ENCODE data around the gene LRRC8E. TPM values are rescaled to one million over a fixed set of nuclear protein-coding genes. Genes with fewer than 3 reads are reported as not detected.

The LRRC8E gene
- total and polyA plus RNA-seq, 2 of the 8 experiments (the other 6 are each of a cell fraction or from before 2014, with no cell fraction given): 2.7 to 2.9 TPM

- TF ChIP-seq NRF1 (IDR thresholded peaks at IDR 0.05; ENCODE audit: low read depth, low read length) (no peak), SP2 (IDR thresholded peaks at IDR 0.05; ENCODE audit: low read length) (no peak), YY1 (IDR thresholded peaks at IDR 0.05; ENCODE audit: low read depth, low read length) (no peak)
Measured at GRCh38 chr19:7851623-7852500, 36.4 kb upstream of the LRRC8E start (continued).

All from H1 (cell line).